ENCODE measurements around the gene NSUN6.

Gene NSUN6

DNA sequence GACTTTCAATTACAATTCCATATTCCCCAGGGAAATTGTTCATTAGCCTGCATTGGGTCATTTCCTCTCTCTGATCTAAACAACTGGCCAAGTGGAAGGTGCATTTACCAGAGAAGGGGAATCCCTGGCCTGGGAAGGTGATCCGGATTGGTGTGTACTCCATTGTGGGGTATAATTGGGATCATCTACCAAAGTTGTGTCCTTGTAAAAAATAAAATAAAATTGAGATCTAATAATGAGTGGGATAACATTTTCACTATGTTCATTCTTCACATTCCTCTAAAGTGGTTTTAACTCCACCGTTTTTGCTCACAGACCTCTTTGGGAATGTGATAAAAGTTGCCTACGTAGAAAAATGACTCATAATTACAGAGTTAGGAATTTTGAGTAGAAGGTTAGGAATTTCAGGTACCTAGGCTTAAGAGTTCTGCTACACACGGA is 30.6 kb upstream of the NSUN6 start:
- Histone ChIP-seq H3K36me3 (ENCODE audit: control insufficient read depth, insufficient read depth, low read length) (peaks cover 8% of the 10 kb centered on the region; the same call in 1 of the 2 replicates), H3K27me3 (ENCODE audit: control insufficient read depth, insufficient read depth, low read length) (no peaks in the 10 kb centered on the region), H3K4me3 (ENCODE audit: low read depth, low read length) (no peak overlapping the region), H3K4me1 (ENCODE audit: control insufficient read depth, insufficient read depth, low read length) (peaks cover 3% of the 10 kb centered on the region; the same call in 1 of the 2 replicates), H3K9me3 (ENCODE audit: control insufficient read depth, insufficient read depth, low read depth, low read length) (no peaks in the 10 kb centered on the region), H3K27ac (ENCODE audit: low read depth, low read length) (no peak overlapping the region), H3K9ac (ENCODE audit: low read length) (no peak overlapping the region)

DNA sequence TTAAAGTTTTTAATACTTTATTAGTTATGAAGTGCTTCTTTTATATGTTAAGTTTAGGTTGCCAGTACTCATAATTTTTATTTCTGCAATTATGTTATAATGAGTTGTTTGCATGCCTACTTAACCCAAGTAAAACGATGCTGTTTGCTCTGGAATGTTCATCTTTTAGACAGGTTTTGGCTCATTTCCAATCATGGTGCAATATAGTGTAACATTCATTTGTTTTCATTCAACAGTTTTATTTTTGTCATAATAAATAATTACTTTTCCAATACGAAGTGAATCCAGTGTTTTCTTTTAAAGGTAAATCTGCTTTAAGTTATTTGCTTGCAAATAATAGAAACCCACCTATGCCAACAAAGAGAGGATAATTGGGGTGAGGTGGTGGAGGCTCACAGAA is 30.0 kb upstream of the NSUN6 start:
- Histone ChIP-seq H3K9ac (ENCODE audit: low read length) (no peak overlapping the region), H3K4me3 (ENCODE audit: low read depth, low read length) (no peak overlapping the region), H3K27ac (ENCODE audit: low read depth, low read length) (no peak overlapping the region)

DNA sequence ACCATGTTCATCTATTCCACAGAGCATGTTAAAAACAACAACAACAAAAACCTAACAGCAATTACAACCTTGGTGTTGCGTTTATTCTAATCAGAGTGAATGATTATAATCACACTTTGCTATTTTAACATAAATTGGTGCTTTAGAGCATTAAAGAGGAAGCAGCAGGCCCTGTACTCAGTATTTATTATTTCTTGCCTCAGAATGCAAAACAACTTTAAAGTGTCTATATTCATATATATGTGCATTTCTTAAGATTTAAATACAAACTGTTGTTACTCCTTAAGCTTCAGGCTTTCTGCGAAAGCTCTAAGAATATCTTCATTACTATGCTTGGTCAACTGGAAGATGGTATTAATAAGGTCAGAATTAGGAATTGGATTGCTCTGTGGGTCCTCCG is 29.4 kb upstream of the NSUN6 start:
- Histone ChIP-seq H3K27ac (ENCODE audit: low read depth, low read length) (no peak overlapping the region), H3K4me3 (ENCODE audit: low read depth, low read length) (no peak overlapping the region), H3K4me1 (ENCODE audit: control insufficient read depth, insufficient read depth, low read length) (peaks cover 3% of the 10 kb centered on the region; the same call in 1 of the 2 replicates), H3K9me3 (ENCODE audit: control insufficient read depth, insufficient read depth, low read depth, low read length) (no peaks in the 10 kb centered on the region), H3K9ac (ENCODE audit: low read length) (no peak overlapping the region), H3K36me3 (ENCODE audit: control insufficient read depth, insufficient read depth, low read length) (peaks cover 20% of the 10 kb centered on the region), H3K27me3 (ENCODE audit: control insufficient read depth, insufficient read depth, low read length) (no peaks in the 10 kb centered on the region)

More for the DNA sequence above, 30.0 kb upstream of the NSUN6 start:
- H3K9me3 ChIP-seq (ENCODE audit: control insufficient read depth, insufficient read depth, low read depth, low read length), result no peaks in the 10 kb centered on the region
- H3K27me3 ChIP-seq (ENCODE audit: control insufficient read depth, insufficient read depth, low read length), result no peaks in the 10 kb centered on the region
- H3K36me3 ChIP-seq (ENCODE audit: control insufficient read depth, insufficient read depth, low read length), result peaks cover 14% of the 10 kb centered on the region
- H3K4me1 ChIP-seq (ENCODE audit: control insufficient read depth, insufficient read depth, low read length), result peaks cover 3% of the 10 kb centered on the region; the same call in 1 of the 2 replicates

DNA sequence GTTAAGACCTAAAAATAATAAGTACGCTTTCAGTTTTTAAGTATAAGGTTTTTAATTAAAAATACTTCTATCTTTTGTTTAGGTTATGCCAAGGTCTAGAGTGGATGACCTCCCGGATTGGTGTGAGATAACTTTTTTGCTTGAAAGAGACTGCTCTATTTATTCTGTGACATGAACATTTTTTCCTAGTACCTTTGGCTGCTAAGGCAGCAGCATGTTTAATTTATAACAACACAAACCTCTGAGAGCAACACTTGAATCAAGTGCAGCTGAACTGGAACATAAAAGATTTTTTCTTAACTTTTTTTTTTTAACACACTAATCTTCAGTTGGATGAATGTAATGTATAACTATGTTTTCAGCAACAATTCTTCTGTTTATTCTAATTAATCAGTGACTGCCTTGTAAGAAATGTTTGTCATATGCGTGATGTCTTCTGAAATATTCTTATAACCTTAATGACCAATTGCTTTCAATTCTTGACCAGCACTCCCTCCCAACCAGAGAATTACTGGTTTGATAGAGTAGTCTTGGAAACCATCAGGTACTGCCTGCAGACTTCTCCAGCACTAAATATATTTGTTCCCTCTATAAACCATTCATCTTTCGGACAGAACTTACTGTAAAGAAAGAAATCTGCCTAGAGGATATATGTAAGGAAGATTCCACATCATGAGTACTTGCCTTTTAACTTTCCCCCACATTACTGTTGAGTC is 23.9 kb upstream of the NSUN6 start:
- no peak overlapping the region for H3K9ac ChIP-seq (ENCODE audit: low read length)
- H3K9me3 ChIP-seq (ENCODE audit: control insufficient read depth, insufficient read depth, low read depth, low read length), result no peaks in the 10 kb centered on the region
- peaks cover 64% of the 10 kb centered on the region for H3K36me3 ChIP-seq (ENCODE audit: control insufficient read depth, insufficient read depth, low read length)
- no peaks in the 10 kb centered on the region for H3K27me3 ChIP-seq (ENCODE audit: control insufficient read depth, insufficient read depth, low read length)
- no peak overlapping the region for H3K4me3 ChIP-seq (ENCODE audit: low read depth, low read length)
- H3K4me1 ChIP-seq (ENCODE audit: control insufficient read depth, insufficient read depth, low read length), result no peaks in the 10 kb centered on the region
- no peak overlapping the region for H3K27ac ChIP-seq (ENCODE audit: low read depth, low read length)

DNA sequence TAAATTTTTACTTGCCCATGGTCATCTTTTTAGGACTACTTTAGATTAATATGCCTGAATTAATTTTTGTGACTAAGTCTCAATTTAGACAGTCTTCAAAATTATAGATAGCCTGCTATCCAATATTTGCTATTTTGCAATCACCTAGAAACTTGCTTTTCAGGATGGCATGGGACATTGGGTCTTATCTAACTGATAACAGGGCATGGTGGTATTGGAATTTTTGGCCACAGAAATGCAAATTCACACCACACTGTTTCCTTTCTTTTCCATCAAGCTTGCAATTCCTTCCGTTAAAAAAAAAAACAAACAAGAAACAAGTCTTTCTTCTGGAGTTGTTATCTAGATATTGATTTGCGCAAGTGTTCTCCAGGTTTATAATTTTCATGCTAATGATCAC is 16.6 kb upstream of the NSUN6 start:
- Histone ChIP-seq H3K4me3 (ENCODE audit: low read depth, low read length) (no peak overlapping the region), H3K27ac (ENCODE audit: low read depth, low read length) (peak overlapping the region; percentile 66), H3K9me3 (ENCODE audit: control insufficient read depth, insufficient read depth, low read depth, low read length) (no peaks in the 10 kb centered on the region), H3K4me1 (ENCODE audit: control insufficient read depth, insufficient read depth, low read length) (peaks cover 36% of the 10 kb centered on the region), H3K27me3 (ENCODE audit: control insufficient read depth, insufficient read depth, low read length) (no peaks in the 10 kb centered on the region), H3K36me3 (ENCODE audit: control insufficient read depth, insufficient read depth, low read length) (peaks cover 41% of the 10 kb centered on the region), H3K9ac (ENCODE audit: low read length) (no peak overlapping the region)

DNA sequence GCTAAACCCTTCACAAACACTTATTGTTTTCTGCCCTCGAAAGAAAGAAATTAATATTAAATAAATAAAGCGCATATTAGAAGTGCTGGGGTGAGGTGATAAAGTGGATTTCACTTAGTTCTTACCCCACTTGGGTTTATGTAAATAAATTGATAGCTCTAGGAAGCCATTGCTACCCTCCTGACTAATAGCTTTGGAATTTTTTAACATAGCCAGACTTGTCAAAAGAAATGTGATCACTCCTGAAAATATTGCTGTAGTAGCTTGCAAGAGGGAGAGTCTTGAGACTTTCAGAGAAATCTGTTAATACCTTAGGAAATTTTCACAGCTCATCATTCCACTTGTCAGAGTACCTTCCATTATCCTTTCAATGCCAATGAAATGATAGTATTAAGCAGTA is 15.4 kb upstream of the NSUN6 start:
- Histone ChIP-seq H3K27ac (ENCODE audit: low read depth, low read length) (peak overlapping the region; percentile 82), H3K36me3 (ENCODE audit: control insufficient read depth, insufficient read depth, low read length) (peaks cover 32% of the 10 kb centered on the region), H3K4me1 (ENCODE audit: control insufficient read depth, insufficient read depth, low read length) (peaks cover 37% of the 10 kb centered on the region), H3K9ac (ENCODE audit: low read length) (peak overlapping the region; percentile 49), H3K4me3 (ENCODE audit: low read depth, low read length) (peak overlapping the region; percentile 46), H3K9me3 (ENCODE audit: control insufficient read depth, insufficient read depth, low read depth, low read length) (no peaks in the 10 kb centered on the region), H3K27me3 (ENCODE audit: control insufficient read depth, insufficient read depth, low read length) (no peaks in the 10 kb centered on the region)

DNA sequence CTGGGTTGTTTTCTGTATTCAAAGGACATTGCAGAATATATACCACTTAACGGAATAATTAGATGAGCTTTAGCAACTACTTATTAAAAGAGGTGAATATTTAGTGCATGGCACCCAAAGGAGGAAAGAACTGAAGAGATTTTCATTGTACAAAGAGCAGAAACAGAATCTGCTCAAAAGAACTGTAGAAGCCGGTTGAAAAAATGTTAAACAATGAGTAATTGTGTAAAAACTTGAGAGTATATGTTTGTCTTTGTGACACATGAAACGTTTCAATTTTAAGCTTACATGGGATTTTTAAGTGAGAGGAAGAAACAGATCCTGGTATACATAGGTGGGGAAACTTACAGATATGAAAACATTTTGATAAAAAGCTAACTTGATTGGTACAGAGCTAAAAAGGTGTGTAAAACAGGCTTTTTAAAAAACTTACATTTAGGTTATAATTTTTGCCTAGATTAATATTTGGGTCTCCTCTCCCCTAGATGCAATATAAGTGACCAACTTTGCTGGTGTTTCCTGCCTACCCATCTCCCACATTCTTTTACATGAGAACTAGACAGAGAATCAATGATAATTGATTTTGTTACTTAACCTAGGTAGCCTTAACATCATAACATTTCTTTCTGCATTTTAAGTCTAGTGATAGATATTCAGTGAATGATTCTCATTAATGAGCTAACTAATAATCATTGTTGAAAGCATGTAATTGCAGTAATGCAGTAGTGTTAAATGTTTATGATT is 14.6 kb upstream of the NSUN6 start:
- Histone ChIP-seq H3K4me1 (ENCODE audit: control insufficient read depth, insufficient read depth, low read length) (peaks cover 41% of the 10 kb centered on the region), H3K9me3 (ENCODE audit: control insufficient read depth, insufficient read depth, low read depth, low read length) (no peaks in the 10 kb centered on the region), H3K36me3 (ENCODE audit: control insufficient read depth, insufficient read depth, low read length) (peaks cover 24% of the 10 kb centered on the region), H3K9ac (ENCODE audit: low read length) (no peak overlapping the region), H3K27me3 (ENCODE audit: control insufficient read depth, insufficient read depth, low read length) (no peaks in the 10 kb centered on the region), H3K4me3 (ENCODE audit: low read depth, low read length) (peak overlapping the region; percentile 46; the same call in 1 of the 2 replicates), H3K27ac (ENCODE audit: low read depth, low read length) (peak overlapping the region; percentile 82; the same call in 1 of the 2 replicates)

DNA sequence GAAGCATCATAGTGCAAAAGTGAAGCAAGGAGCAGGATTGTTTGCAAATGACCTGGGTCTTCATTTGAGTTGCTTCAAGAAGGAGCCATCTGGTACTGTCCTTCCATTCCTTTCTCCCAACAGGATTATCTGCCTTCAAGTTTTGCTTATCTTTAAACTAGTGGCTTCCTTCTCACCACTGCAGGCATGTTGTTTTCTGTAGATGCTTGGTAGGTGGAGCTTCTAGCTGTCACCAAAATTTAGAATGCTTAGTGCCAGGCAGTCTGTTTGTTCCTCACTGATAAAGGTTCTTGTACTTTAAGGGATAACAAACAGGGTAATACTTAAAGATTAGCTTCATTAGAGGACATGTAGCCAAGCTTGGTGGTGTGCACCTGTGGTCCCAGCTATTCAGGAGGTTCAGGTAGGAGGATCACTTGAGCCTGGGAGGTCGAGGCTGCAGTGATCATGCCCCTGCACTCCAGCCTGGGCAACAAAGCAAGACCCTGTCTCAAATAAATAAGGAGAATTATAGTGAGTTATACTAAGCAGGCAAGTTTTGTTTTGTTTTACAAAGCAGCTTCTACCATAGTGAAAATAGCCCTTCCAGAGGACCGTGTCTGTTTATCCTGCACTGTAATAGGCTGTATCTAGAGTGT is 13.6 kb upstream of the NSUN6 start:
- Histone ChIP-seq H3K27me3 (ENCODE audit: control insufficient read depth, insufficient read depth, low read length) (no peaks in the 10 kb centered on the region), H3K9ac (ENCODE audit: low read length) (no peak overlapping the region), H3K27ac (ENCODE audit: low read depth, low read length) (no peak overlapping the region), H3K36me3 (ENCODE audit: control insufficient read depth, insufficient read depth, low read length) (peaks cover 15% of the 10 kb centered on the region), H3K4me3 (ENCODE audit: low read depth, low read length) (no peak overlapping the region), H3K4me1 (ENCODE audit: control insufficient read depth, insufficient read depth, low read length) (peaks cover 41% of the 10 kb centered on the region), H3K9me3 (ENCODE audit: control insufficient read depth, insufficient read depth, low read depth, low read length) (no peaks in the 10 kb centered on the region)

DNA sequence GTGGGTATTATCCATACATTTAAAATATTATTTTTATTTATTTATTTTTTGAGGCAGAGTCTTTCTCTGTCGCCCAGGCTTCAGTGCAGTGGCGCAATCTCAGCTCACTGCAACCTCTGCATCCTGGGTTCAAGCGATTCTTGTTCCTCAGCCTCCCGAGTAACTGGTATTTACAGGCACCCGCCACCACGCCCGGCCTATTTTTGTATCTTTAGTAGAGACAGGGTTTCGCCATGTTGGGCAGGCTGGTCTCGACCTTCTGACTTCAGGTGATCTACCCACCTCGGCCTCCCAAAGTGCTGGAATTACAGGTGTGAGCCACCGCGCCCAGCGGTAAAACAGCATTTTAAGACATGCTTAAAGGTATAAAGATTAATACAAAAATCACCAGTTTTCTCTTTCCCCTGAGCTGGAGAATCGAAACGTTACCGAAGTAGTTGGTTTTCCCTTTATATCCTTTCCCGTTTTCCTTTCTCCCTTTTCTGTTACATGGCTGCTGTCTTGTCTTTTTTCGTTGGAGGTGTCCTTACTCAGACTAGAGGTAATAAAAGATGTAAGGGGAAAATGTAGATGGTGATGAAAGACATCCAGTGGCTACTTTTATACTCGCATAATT is 9.5 kb upstream of the NSUN6 start:
- no peak overlapping the region for H3K9ac ChIP-seq (ENCODE audit: low read length)
- H3K4me3 ChIP-seq (ENCODE audit: low read depth, low read length), result peak overlapping the region; percentile 91
- peaks cover 21% of the 10 kb centered on the region for H3K4me1 ChIP-seq (ENCODE audit: control insufficient read depth, insufficient read depth, low read length)
- H3K27ac ChIP-seq (ENCODE audit: low read depth, low read length), result no peak overlapping the region
- no peaks in the 10 kb centered on the region for H3K9me3 ChIP-seq (ENCODE audit: control insufficient read depth, insufficient read depth, low read depth, low read length)
- H3K27me3 ChIP-seq (ENCODE audit: control insufficient read depth, insufficient read depth, low read length), result no peaks in the 10 kb centered on the region
- no peaks in the 10 kb centered on the region; the same call in 1 of the 2 replicates for H3K36me3 ChIP-seq (ENCODE audit: control insufficient read depth, insufficient read depth, low read length)

DNA sequence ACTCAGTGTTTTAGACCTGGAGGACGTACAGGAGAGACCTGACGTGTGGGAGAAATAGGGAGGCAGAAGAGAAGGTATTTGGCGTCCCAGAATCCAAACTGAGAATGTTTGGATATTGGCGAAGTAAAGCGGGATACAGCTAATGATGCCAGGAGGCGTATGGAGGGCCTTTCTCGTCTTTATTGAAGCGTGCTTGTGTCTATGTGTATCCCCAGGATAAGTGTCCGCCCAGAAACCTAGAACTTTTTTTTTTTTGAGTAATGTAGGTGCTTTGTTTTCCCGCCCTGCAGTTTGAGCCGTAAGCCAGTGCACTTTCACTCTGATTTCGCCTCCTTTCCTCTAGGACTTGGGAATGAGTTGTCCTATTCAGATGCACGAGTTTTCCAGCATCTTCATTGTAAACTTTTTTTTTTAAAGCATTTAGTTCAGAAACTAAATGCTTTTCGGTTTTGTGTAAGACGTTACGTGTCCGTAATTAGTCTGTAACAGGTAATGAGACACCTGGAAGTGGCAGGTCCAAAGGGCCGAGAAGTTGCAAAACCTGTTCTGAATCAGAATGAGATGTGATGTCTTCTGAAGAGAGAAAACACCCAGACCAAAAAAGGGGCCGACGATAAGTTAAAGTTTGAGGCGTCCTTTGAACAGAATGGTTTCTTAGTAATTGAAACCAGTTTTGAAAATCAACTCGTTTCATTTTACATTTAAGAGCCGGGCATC is 8.6 kb upstream of the NSUN6 start:
- peak overlapping the region; percentile 94 for H3K9ac ChIP-seq (ENCODE audit: low read length)
- H3K27ac ChIP-seq (ENCODE audit: low read depth, low read length), result peak overlapping the region; percentile 92
- no peaks in the 10 kb centered on the region for H3K9me3 ChIP-seq (ENCODE audit: control insufficient read depth, insufficient read depth, low read depth, low read length)
- peaks cover 11% of the 10 kb centered on the region for H3K4me1 ChIP-seq (ENCODE audit: control insufficient read depth, insufficient read depth, low read length)
- H3K4me3 ChIP-seq (ENCODE audit: low read depth, low read length), result peak overlapping the region; percentile 91
- H3K36me3 ChIP-seq (ENCODE audit: control insufficient read depth, insufficient read depth, low read length), result no peaks in the 10 kb centered on the region; the same call in 1 of the 2 replicates
- H3K27me3 ChIP-seq (ENCODE audit: control insufficient read depth, insufficient read depth, low read length), result no peaks in the 10 kb centered on the region
